Ramos (cell line): ENCODE data around the gene ZCCHC2.

Source experiments
- in situ Hi-C: fragments of 300-500 bp; cut with MboI; formaldehyde crosslinking; loops from one replicate; pipeline ENCODE4 v1.14.3; 2022; ENCODE audit warnings: low sequenced_read_pairs; ENCODE audit not compliant: unreplicated experiment

The ZCCHC2 gene

GRCh38 chr18:62509779-62510178 lies 13.0 kb upstream of the ZCCHC2 start:
- in situ Hi-C loops: no loop called here

DNA sequence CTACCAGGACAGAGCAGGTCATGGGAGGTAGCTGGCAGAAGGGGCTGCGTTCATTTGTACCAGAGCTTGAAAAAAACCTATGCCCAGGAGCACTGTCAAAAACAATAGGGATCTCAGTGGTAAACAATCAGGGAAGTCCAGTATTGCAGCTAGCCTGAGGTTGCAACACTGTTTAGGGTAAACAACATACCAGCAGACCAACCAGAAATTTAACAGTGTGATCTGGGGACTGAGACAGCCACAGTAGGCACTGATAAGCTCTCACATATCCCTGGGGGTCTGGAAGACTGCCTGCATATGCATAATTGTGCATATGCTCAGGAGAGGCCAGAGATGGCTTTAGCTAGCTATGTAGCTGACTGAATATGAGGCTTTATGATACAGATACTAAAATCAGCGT lies 12.0 kb upstream of the ZCCHC2 start:
- in situ Hi-C loops: no loop called here

DNA sequence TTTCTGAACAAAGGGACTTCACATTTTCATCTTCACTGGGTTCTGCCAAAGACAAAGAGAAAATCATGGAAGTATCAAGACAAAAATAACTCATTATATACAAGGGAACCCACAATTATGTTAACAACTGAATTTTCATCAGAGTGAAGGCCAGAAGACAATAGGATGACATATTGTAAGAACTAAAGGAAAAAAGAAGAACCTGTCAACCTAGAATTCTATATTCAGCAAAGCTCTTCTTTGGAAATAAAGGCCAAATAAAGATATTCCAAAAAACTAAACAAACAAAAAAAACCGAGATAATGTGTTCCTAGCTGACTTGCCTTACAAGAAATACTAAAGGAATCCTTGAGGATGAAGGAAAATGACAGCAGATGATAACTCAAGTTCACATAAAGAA lies 10.3 kb upstream of the ZCCHC2 start:
- in situ Hi-C loops: no loop called here

- in situ Hi-C loops: no loop called here
Measured at GRCh38 chr18:62512996-62513395, 9.8 kb upstream of the ZCCHC2 start.

- in situ Hi-C loops: no loop called here
Measured at GRCh38 chr18:62514570-62514969, 8.3 kb upstream of the ZCCHC2 start.

DNA sequence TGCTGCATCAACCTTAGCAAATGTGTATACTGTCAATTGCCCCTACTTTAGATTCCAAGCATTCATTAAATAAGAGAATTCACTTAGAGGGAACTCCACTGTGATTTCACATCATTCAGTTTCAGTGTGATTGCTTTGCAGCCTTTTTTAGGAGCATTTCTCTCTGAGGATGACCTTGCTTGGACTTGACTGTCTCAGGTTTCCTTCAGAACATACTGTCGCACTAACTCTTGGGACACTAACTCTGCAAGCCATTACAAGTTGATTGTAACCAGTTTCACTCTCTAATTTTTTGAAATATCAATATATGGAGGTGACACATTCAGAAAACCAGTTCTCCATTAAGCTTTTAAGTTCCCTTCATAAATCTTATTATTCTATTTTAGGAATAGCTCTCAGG lies 6.6 kb upstream of the ZCCHC2 start:
- in situ Hi-C loops: no loop called here

DNA sequence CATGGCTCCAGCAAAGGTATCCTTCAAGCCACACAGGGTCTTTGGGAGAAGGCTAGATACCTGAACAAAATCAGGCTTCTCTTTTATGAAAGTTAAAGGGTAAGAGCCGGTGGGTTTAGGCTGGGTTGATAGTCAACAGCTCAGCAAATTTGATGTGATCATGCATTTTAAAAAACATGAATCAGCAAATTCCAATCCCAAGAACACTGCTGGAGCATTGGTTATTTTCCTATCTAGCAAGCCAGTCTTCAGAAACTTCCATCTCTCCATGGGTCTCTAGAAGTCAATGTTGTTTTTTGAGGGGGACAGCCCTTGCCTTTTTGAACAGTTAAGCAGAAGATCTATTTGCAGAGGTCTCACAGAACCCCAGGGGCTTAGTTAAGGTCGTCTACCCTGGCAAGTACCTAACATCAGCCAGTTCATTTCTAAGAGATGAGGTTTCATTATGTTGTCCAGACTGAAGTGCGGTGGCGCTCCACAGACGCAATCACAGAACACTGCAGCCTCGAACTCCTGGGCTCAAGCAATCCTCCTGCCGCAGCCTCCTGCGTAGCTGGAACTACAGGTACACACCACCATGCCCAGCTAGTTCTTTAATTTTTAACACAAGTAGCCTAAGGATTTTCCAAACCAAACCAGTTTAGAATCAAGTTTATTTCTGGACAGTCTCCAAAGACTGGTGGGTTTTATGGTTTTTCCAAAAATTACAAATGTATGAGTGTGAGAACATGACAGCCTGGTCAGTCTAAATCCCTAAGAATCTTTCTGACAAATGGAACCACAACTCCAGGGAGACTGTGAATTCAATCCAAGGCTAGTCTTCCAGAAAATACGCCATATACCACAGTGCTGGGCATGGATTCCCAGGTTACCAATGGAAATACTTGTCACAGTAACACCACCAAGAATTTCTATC lies 4.1 kb upstream of the ZCCHC2 start:
- in situ Hi-C loops: no loop called here

DNA sequence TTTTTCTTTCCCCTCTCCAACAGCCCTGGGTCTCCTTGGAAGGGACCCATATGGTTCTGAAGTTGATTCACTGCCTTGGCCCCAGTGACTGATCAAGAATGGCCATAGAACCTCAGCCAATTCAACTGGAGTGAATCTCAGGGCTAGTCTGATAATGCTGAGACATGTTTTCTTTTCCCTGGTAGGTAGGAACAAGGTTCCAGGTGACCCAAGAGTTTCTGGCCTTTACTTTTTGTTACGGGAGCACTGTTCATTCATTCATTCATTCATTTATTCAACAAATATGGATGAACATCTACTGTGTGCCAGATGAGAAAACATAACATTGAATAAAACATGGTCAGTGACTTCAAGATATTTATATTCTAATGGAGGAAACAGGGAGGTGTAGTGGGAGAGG lies 3.1 kb upstream of the ZCCHC2 start:
- in situ Hi-C loops: no loop called here

- in situ Hi-C loops: no loop called here
Measured at GRCh38 chr18:62521082-62521481, 1.7 kb upstream of the ZCCHC2 start.

GRCh38 chr18:62521593-62521992 lies 1.2 kb upstream of the ZCCHC2 start:
- in situ Hi-C loops: no loop called here

- in situ Hi-C loops: no loop called here
Measured at GRCh38 chr18:62522178-62522503, 684 bp upstream of the ZCCHC2 start.

DNA sequence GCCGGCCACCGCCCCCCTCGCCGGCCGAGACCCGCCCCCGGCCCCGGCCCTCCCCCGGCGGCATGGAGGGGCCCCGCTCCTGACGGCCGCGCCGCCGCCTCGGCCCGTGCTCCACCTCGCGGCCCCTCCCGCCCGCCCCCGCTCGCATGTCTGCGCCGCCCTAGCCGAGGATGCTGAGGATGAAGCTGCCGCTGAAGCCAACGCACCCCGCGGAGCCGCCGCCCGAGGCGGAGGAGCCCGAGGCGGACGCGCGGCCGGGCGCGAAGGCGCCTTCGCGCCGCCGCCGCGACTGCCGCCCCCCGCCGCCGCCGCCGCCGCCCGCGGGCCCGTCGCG lies 397 bp downstream of the ZCCHC2 start:
- in situ Hi-C loops: no loop called here

- in situ Hi-C loops: no loop called here
Measured at GRCh38 chr18:62523631-62524439, 1.0 kb downstream of the ZCCHC2 start.

DNA sequence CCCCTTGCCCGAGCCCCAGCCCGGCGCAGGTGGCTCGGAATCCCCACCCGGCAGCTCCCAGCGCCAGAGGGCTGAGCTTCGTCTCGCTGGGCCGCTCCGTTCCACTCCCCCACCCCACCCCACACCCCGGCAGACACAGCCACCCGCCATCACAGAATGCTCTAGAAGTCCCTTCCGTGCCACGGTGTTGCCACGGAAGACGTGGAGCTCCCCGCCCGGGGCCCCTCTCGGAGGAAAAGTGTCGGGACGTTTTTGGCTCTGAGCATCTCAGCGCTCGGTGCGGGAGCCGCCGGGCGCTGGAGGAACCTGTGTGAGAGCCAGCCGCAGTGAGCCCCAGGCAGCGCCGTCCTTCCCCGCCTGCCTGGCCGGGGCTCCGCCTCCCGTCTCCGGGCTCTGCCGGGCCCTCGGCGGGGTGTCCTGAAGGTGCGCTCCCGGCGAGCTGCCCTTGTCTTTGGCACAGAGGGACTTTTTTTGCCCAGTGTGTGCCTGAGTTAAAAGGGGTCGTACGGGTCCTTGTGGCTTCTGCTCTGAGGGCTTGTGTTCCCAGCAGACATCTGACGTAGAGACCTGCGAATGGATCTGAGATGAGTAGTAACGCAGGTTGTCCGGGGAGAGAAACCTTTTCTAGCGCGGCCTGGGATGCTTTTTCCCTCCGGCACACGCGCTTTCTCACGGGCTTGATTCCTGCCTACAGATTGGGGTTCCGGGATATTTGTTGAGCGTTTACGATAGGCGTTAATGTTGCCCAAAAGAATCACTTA lies 1.8 kb downstream of the ZCCHC2 start:
- in situ Hi-C loops: no loop called here

DNA sequence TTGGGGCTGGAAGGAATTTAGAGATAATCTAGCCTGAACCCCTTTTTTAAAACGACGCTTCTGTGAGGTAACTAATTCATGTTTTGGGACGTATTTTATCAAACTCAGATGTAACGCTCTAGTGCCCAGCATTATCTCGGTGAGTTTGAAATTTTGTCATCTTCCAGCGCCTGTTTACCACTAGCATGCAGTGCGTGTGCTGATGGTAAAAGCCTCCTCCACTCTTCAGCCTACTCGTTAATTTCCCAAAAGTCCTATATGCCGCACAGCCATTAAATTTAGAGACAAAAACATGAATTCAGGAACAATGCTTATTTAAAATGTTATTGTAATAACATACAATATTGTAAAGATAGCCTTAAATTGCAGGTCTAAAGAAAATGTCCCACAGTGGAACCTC lies 2.8 kb downstream of the ZCCHC2 start:
- in situ Hi-C loops: no loop called here

- in situ Hi-C loops: no loop called here
Measured at GRCh38 chr18:62526098-62527025, 3.5 kb downstream of the ZCCHC2 start.

- in situ Hi-C loops: no loop called here
Measured at GRCh38 chr18:62529597-62529996, 6.8 kb downstream of the ZCCHC2 start.

DNA sequence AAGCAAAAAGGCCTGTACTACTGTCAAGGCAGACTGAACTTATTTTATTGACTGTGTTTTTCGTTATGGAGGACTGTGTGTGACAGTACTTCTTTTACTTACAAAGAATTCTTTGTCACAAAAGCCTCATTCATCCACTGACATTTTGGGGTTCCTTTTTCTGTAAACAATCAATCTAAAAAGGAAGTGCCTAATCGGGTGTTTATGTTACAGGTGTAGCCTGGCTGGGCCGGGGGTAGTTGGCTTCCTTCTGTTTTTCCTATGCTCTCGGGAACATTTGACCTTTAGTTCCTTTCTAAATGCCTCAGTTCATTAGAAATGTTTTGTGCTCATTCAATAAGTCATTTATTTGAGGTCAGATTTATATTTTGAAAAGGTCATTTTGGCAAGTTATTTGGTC lies 8.3 kb downstream of the ZCCHC2 start:
- in situ Hi-C loops: no loop called here

GRCh38 chr18:62531931-62532330 lies 9.1 kb downstream of the ZCCHC2 start:
- in situ Hi-C loops: no loop called here

- in situ Hi-C loops: no loop called here
Measured at GRCh38 chr18:62536005-62536404, 13.2 kb downstream of the ZCCHC2 start.
